Uterus (tissue), 2 donors: Measurements from ENCODE around the gene CCSER1.

ENCODE experiments used
- CTCF ChIP-seq, 4 experiments: fragments of 200-600 bp in 2 of 4; fragments of 450-650 bp in 2 of 4; sonication (generic) in 2 of 4; IDR thresholded peaks; one replicate each; pipeline ENCODE4 v1.5.1; 2016 to 2019; ENCODE audit warnings: antibody characterized with exemption in 4 of 4, mild to moderate bottlenecking in 2 of 4, moderate library complexity in 1 of 4
- POLR2A ChIP-seq, 2 donors: fragments of 450-650 bp; IDR thresholded peaks; one replicate each; pipeline ENCODE4 v1.6.1; 2016; ENCODE audit warnings: antibody characterized with exemption in 2 of 2, mild to moderate bottlenecking in 1 of 2, moderate library complexity in 1 of 2

GRCh38 chr4:90486346-90486745 lies 359.2 kb downstream of the CCSER1 start:
- TF ChIP-seq CTCF (IDR thresholded peaks at IDR 0.05) (no peak), POLR2A (IDR thresholded peaks at IDR 0.05) (no peak)
